A549 (cell line): ENCODE data around the gene PITPNM1.

Source experiments
- CEBPB ChIP-seq, 2 experiments: fragments of >200 bp in 1 of 2; sonication (Bioruptor Twin) in 1 of 2; formaldehyde crosslinking in 1 of 2; IDR thresholded peaks; 2 replicates each; pipeline ENCODE4 v1.6.1; 2012 to 2016
- EP300 ChIP-seq, 2 experiments: fragments of >200 bp; sonication (Bioruptor Twin); formaldehyde crosslinking; IDR thresholded peaks; 2 replicates in 1 of 2; 3 replicates in 1 of 2; pipeline ENCODE4 v1.6.1; 2016 to 2017
- HDAC2 ChIP-seq: fragments of 200-600 bp; sonication (generic); IDR thresholded peaks from 2 replicates; pipeline ENCODE4 v1.6.1; 2016
- KDM5A ChIP-seq: fragments of 200-600 bp; sonication (generic); IDR thresholded peaks from 2 replicates; pipeline ENCODE4 v1.6.1; 2016; ENCODE audit warnings: antibody characterized with exemption, mild to moderate bottlenecking
- MAX ChIP-seq: IDR thresholded peaks from 2 replicates; pipeline ENCODE4 v1.6.1; 2012
- POLR2A ChIP-seq: IDR thresholded peaks from 2 replicates; pipeline ENCODE4 v1.6.1; 2012; ENCODE audit warnings: mild to moderate bottlenecking, low read length
- RFX5 ChIP-seq: fragments of 450-650 bp; IDR thresholded peaks from 2 replicates; pipeline ENCODE4 v1.7.1; 2014; ENCODE audit warnings: antibody characterized with exemption, mild to moderate bottlenecking, moderate library complexity
- RNF2 ChIP-seq: fragments of 200-600 bp; sonication (generic); IDR thresholded peaks from 2 replicates; pipeline ENCODE4 v1.6.1; 2016; ENCODE audit warnings: low read depth, mild to moderate bottlenecking, antibody characterized with exemption, moderate library complexity, borderline replicate concordance
- TF ChIP-seq, protein P1 (sequence below): fragments of >200 bp; sonication (Bioruptor Twin); formaldehyde crosslinking; IDR thresholded peaks from 3 replicates; pipeline ENCODE4 v1.5.1; 2016
- TF ChIP-seq, protein P2 (sequence below): fragments of 200-600 bp; sonication (generic); IDR thresholded peaks from 2 replicates; pipeline ENCODE4 v1.6.1; 2016; ENCODE audit warnings: antibody characterized with exemption, mild to moderate bottlenecking, moderate library complexity
- TF ChIP-seq, protein P3 (sequence below): IDR thresholded peaks from 2 replicates; pipeline ENCODE4 v1.6.1; 2012

- TF ChIP-seq, protein P1, sequence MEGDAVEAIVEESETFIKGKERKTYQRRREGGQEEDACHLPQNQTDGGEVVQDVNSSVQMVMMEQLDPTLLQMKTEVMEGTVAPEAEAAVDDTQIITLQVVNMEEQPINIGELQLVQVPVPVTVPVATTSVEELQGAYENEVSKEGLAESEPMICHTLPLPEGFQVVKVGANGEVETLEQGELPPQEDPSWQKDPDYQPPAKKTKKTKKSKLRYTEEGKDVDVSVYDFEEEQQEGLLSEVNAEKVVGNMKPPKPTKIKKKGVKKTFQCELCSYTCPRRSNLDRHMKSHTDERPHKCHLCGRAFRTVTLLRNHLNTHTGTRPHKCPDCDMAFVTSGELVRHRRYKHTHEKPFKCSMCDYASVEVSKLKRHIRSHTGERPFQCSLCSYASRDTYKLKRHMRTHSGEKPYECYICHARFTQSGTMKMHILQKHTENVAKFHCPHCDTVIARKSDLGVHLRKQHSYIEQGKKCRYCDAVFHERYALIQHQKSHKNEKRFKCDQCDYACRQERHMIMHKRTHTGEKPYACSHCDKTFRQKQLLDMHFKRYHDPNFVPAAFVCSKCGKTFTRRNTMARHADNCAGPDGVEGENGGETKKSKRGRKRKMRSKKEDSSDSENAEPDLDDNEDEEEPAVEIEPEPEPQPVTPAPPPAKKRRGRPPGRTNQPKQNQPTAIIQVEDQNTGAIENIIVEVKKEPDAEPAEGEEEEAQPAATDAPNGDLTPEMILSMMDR: no peak
- TF ChIP-seq MAX (no peak), EP300 (IDR thresholded peaks at IDR 0.05) (no peak), RFX5 (no peak), POLR2A (no peak), KDM5A (no peak), CEBPB (IDR thresholded peaks at IDR 0.05) (no peak), HDAC2 (no peak), RNF2 (no peak)
- TF ChIP-seq, protein P2, sequence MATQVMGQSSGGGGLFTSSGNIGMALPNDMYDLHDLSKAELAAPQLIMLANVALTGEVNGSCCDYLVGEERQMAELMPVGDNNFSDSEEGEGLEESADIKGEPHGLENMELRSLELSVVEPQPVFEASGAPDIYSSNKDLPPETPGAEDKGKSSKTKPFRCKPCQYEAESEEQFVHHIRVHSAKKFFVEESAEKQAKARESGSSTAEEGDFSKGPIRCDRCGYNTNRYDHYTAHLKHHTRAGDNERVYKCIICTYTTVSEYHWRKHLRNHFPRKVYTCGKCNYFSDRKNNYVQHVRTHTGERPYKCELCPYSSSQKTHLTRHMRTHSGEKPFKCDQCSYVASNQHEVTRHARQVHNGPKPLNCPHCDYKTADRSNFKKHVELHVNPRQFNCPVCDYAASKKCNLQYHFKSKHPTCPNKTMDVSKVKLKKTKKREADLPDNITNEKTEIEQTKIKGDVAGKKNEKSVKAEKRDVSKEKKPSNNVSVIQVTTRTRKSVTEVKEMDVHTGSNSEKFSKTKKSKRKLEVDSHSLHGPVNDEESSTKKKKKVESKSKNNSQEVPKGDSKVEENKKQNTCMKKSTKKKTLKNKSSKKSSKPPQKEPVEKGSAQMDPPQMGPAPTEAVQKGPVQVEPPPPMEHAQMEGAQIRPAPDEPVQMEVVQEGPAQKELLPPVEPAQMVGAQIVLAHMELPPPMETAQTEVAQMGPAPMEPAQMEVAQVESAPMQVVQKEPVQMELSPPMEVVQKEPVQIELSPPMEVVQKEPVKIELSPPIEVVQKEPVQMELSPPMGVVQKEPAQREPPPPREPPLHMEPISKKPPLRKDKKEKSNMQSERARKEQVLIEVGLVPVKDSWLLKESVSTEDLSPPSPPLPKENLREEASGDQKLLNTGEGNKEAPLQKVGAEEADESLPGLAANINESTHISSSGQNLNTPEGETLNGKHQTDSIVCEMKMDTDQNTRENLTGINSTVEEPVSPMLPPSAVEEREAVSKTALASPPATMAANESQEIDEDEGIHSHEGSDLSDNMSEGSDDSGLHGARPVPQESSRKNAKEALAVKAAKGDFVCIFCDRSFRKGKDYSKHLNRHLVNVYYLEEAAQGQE: no peak
- TF ChIP-seq, protein P3, sequence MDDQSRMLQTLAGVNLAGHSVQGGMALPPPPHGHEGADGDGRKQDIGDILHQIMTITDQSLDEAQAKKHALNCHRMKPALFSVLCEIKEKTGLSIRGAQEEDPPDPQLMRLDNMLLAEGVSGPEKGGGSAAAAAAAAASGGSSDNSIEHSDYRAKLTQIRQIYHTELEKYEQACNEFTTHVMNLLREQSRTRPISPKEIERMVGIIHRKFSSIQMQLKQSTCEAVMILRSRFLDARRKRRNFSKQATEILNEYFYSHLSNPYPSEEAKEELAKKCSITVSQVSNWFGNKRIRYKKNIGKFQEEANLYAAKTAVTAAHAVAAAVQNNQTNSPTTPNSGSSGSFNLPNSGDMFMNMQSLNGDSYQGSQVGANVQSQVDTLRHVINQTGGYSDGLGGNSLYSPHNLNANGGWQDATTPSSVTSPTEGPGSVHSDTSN: no peak
These were observed 16.8 kb upstream of the PITPNM1 start for GRCh38 chr11:67521924-67522323.
